Thyroid gland (tissue), 4 donors: ENCODE data around the gene GLT1D1. TPM values are rescaled to one million over a fixed set of nuclear protein-coding genes. Genes with fewer than 3 reads are reported as not detected.
A peak's percentile ranks its signal among the peaks of the same experiment; 100 is the strongest.

ENCODE experiments used
- DNase-seq, 2 donors: peaks; one replicate each; pipeline ENCODE4 v3.0.0-alpha.2; 2019
- H3K27ac ChIP-seq, 3 donors: fragments of 200-600 bp; sonication (generic); 1 replicate in 2 of 3; 2 replicates in 1 of 3; pipeline ENCODE4 v1.5.1; 2016 to 2019; ENCODE audit warnings: mild to moderate bottlenecking in 1 of 3, moderate library complexity in 1 of 3
- H3K27me3 ChIP-seq: fragments of 200-600 bp; sonication (generic); one replicate; pipeline ENCODE4 v1.5.1; 2019
- H3K36me3 ChIP-seq, 2 donors: fragments of 200-600 bp; sonication (generic); one replicate each; pipeline ENCODE4 v1.5.1; 2016 to 2019
- H3K4me1 ChIP-seq, 2 donors: fragments of 200-600 bp; sonication (generic); one replicate each; pipeline ENCODE4 v1.5.1; 2017 to 2019
- H3K4me3 ChIP-seq, 3 donors: fragments of 200-600 bp; sonication (generic); replicated peaks in 1 of 3; 1 replicate in 2 of 3; 2 replicates in 1 of 3; pipeline ENCODE4 v1.5.1; 2016; ENCODE audit warnings: mild to moderate bottlenecking in 1 of 3
- H3K9me3 ChIP-seq: fragments of 200-600 bp; sonication (generic); one replicate; pipeline ENCODE4 v1.5.1; 2017
- POLR2A ChIP-seq, 2 donors: fragments of 450-650 bp; IDR thresholded peaks; one replicate each; pipeline ENCODE4 v1.6.1; 2017; ENCODE audit warnings: antibody characterized with exemption in 2 of 2, mild to moderate bottlenecking in 2 of 2, moderate library complexity in 1 of 2
- WGBS, 2 donors: methylation state at CpG; one replicate each; pipeline ENCODE4 v1.1.5; 2017; 5-methylcytosine and 5-hydroxymethylcytosine counted together
- intact Hi-C: fragments of 100-400 bp; cut with DNase I; formaldehyde crosslinking; loops from one replicate; pipeline ENCODE4 v1.15.1; 2023
- total RNA-seq, 4 donors: library from RNA; depleted of rRNA; stranded (reverse); fragments of >200 nt; gene quantifications; one replicate each; pipeline ENCODE4 v1.2.3, GENCODE V29; 2016
- TF ChIP-seq, protein P1 (sequence below), 6 experiments: fragments of 200-600 bp in 3 of 6; fragments of 450-650 bp in 3 of 6; sonication (generic) in 3 of 6; IDR thresholded peaks; one replicate each; pipeline ENCODE4 v1.5.1; 2016 to 2019; ENCODE audit warnings: antibody characterized with exemption in 6 of 6, mild to moderate bottlenecking in 2 of 6, inconsistent platforms in 1 of 6, moderate library complexity in 1 of 6

The GLT1D1 gene
- total RNA-seq, 4 donors from 2014 or later: 0.13 to 2.6 (median 0.45) TPM

DNA sequence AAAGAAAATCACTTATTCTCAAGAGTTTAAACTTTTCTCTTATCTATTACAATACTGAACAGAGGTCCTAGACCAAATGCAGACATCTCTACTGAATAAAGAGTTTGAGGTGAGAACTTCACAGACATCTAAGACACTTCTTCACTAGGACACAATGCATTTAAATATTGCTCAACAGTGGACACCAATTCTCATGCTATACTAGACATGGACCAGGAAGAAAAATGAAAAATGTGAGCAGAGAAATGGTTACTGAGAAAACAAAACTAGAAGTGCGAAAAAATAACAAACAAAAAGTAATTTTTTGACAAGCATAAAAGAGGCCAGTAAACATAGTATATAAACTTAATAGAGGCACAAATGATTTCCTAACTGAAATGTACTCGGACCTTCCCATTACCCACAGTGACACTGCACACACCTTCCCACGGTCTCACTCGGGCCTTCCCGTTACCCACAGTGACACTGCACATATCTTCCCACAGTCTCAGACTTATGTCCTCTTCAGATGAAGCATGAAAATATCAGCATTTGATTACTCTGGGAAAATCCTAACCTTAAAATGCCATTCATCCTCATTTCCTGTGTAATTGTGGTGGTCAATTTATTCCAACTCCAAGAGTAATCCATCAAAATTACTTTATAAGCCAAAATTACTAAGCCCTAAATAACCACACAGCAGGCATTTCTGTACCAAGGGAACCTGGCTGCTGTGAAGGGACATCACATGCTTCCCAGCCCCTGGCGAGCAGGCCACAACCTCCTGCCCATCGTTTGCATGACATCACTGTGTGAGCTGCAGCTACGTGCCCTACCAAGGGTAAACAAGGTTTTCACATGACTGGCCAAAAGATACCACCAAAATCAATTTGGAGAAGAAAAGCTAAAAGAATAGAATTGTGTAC, 35.9 kb upstream of the GLT1D1 start:
- Histone ChIP-seq H3K9me3 (no peaks in the 10 kb centered on the region), H3K36me3 (no peaks in the 10 kb centered on the region), H3K27me3 (no peaks in the 10 kb centered on the region), H3K27ac (peak overlapping the region; percentile 50 to 85 (median 72)), H3K4me3 (no peak overlapping the region), H3K4me1 (peaks cover 23 to 40% of the 10 kb centered on the region in 2 donors)
- DNase-seq: peak; percentile 74 to 83
- intact Hi-C loops: no loop called here
- TF ChIP-seq, protein P1, sequence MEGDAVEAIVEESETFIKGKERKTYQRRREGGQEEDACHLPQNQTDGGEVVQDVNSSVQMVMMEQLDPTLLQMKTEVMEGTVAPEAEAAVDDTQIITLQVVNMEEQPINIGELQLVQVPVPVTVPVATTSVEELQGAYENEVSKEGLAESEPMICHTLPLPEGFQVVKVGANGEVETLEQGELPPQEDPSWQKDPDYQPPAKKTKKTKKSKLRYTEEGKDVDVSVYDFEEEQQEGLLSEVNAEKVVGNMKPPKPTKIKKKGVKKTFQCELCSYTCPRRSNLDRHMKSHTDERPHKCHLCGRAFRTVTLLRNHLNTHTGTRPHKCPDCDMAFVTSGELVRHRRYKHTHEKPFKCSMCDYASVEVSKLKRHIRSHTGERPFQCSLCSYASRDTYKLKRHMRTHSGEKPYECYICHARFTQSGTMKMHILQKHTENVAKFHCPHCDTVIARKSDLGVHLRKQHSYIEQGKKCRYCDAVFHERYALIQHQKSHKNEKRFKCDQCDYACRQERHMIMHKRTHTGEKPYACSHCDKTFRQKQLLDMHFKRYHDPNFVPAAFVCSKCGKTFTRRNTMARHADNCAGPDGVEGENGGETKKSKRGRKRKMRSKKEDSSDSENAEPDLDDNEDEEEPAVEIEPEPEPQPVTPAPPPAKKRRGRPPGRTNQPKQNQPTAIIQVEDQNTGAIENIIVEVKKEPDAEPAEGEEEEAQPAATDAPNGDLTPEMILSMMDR (IDR thresholded peaks at IDR 0.05): no peak
- no peak for TF ChIP-seq POLR2A (IDR thresholded peaks at IDR 0.05)
- 60 to 62% methylated on average over 8 of the region's 8 CpGs for WGBS, 2 donors

DNA sequence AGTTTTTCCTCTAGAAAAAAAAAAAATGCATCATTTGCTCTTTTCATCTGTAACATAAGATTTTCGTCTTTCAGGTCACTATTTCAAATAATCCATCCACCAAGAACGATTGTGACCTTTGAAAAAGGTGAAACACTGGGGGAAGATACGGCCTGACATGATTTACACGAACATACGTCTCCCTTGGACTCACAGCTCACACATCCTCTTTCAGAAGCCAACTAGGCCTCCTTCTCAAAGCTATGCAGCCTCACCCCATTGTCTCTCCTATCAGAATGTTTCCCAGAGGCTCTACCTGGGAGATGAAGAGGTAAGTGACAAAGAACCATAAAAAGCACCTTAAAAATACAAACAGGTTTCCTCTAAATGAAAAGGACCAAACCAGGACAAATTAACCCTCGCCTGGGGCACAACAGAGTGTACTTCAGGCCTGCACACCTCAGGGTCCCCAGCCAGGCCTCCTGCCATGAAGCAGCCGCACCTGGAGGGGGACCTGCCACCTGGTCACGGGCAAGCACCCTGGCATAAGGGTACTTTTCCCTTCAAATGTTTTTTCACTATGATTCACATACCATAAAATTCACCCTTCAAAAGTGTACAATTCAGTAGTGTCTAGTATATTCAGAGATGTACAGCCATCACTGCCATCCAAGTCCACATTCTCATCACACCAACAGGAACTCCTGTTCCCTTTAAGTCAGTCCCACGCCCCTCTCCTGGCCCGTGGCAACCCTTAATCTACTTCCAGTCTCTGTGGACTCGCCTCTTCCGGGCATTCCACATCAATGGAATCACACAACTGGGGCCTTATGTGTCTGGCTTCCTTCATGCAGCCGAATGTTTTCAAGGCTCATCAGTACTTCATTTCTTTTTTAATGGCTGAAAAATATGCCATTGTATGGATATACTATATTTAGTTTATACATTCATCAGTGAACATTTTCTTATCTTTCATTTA, 34.9 kb upstream of the GLT1D1 start:
- intact Hi-C loops: no loop called here
- no peak overlapping the region for H3K4me3 ChIP-seq

DNA sequence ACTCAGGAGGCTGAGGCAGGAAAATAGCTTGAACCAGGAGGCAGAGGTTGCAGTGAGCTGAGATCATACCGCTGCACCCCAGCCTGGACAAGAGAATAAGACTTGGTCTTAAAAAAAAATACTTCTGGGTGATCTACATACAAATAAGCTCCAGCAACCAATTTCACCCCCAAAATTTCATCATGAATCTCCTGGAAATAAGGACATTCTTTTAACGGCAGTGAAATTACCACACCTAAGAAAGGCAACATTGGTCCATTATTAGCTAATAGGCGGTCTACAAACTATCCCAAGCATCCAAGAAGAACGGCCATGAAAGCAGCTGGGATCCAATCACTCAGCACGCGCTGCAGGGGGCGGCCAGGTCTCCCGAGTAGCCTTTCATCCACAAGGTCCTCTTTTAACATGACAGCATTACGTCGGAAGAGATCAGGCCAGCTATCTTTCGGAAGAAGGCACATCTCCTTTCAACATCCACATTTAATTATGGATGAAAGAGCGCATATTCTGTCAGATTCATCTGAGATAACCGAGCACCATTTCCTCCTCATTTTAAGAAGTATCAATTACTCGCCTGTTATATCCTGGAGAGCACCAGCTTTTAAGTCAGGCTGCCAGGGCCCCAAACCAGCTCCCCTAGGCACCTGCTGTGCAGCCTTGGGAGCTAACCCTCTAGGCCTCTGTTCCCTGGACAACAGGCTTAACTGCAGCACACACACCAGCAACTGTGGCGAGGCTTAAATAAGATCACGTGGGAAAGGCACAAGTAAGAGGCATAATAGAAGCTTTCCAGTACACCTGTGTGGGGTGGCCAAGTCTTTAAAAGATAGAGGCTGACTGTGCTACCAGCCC, 33.8 kb upstream of the GLT1D1 start:
- no peak overlapping the region for H3K4me3 ChIP-seq
- TF ChIP-seq POLR2A (IDR thresholded peaks at IDR 0.05): no peak
- TF ChIP-seq, protein P1 (IDR thresholded peaks at IDR 0.05): no peak
- no peaks in the 10 kb centered on the region for H3K9me3 ChIP-seq
- intact Hi-C loops: no loop called here
- H3K4me1 ChIP-seq: peaks cover 30 to 51% of the 10 kb centered on the region in 2 donors
- peak overlapping the region in 1 of 3 donors; percentile 50 for H3K27ac ChIP-seq
- WGBS, 2 donors: 86 to 91% methylated on average over 16 of the region's 16 CpGs
- H3K27me3 ChIP-seq: no peaks in the 10 kb centered on the region
- no peaks in the 10 kb centered on the region for H3K36me3 ChIP-seq
- no peak for DNase-seq

More for the DNA sequence above, 34.9 kb upstream of the GLT1D1 start:
- no peaks in the 10 kb centered on the region for H3K9me3 ChIP-seq
- TF ChIP-seq, protein P1 (IDR thresholded peaks at IDR 0.05): no peak
- no peak for TF ChIP-seq POLR2A (IDR thresholded peaks at IDR 0.05)
- H3K36me3 ChIP-seq: no peaks in the 10 kb centered on the region
- DNase-seq: no peak
- WGBS, 2 donors: 64 to 69% methylated on average over 13 of the region's 13 CpGs
- H3K27ac ChIP-seq: peak overlapping the region; percentile 50 to 85 (median 72)
- no peaks in the 10 kb centered on the region for H3K27me3 ChIP-seq
- peaks cover 28 to 48% of the 10 kb centered on the region in 2 donors for H3K4me1 ChIP-seq

DNA sequence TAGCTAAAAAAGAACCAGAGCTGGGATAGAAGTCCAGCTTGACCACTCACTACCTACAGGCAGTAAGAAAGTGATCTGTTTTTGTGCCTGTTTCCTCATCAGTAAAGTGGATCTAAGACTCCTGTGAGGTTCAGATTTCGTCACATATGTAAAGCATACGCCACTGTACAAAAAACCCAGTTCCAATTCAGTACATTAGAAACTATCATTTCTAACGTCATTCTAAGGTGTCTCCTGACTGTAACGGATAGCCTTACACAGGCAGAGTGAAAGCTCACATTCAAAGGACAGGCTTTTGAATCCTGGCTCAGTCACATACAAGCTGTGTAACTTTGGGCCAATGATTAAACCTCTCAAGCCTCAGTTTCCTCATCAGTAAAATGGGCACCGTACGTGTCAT, 33.0 kb upstream of the GLT1D1 start:
- TF ChIP-seq POLR2A (IDR thresholded peaks at IDR 0.05): no peak
- TF ChIP-seq, protein P1 (IDR thresholded peaks at IDR 0.05): no peak
- no peak for DNase-seq
- no peak overlapping the region for H3K4me3 ChIP-seq
- no peaks in the 10 kb centered on the region for H3K27me3 ChIP-seq
- no peaks in the 10 kb centered on the region for H3K9me3 ChIP-seq
- H3K36me3 ChIP-seq: no peaks in the 10 kb centered on the region
- WGBS, 2 donors: 95 to 98% methylated on average over 6 of the region's 6 CpGs
- intact Hi-C loops: no loop called here
- peaks cover 32 to 54% of the 10 kb centered on the region in 2 donors for H3K4me1 ChIP-seq
- no peak overlapping the region for H3K27ac ChIP-seq
